HG03060 (cell line): ENCODE data around the gene KCNH2.
"Not testable (repeated sequence)": the region's sequence is repeated elsewhere in the genome, so short reads cannot be mapped to it uniquely, and the experiment has no call there.

Experiments used
- ATAC-seq: cut with Tn5 transposase; IDR thresholded peaks from one replicate; pipeline ENCODE4 v1.9.1; 2021; ENCODE audit warnings: low read depth, moderate number of reproducible peaks; ENCODE audit not compliant: unreplicated experiment

The KCNH2 gene

GRCh38 chr7:151013356-151013732 is 35.2 kb upstream of the KCNH2 start:
- no peak for ATAC-seq

GRCh38 chr7:151012911-151013347 is 34.8 kb upstream of the KCNH2 start:
- ATAC-seq = no peak

GRCh38 chr7:151012031-151012692 is 34.0 kb upstream of the KCNH2 start:
- no peak for ATAC-seq

- not testable (repeated sequence) for ATAC-seq
Observed at GRCh38 chr7:151011616-151012015, 33.5 kb upstream of the KCNH2 start.

- no peak for ATAC-seq
Observed at GRCh38 chr7:151011097-151011409, 32.9 kb upstream of the KCNH2 start.

GRCh38 chr7:151010307-151011096 is 32.4 kb upstream of the KCNH2 start:
- ATAC-seq = no peak

GRCh38 chr7:151010037-151010306 is 31.9 kb upstream of the KCNH2 start:
- no peak for ATAC-seq

- no peak for ATAC-seq
Observed at GRCh38 chr7:151009327-151010036, 31.4 kb upstream of the KCNH2 start.

- no peak for ATAC-seq
Observed at GRCh38 chr7:151008511-151009323, 30.6 kb upstream of the KCNH2 start.

- ATAC-seq = no peak
Observed at GRCh38 chr7:151008143-151008510, 30.0 kb upstream of the KCNH2 start.

GRCh38 chr7:151007469-151007898 is 29.4 kb upstream of the KCNH2 start:
- no peak for ATAC-seq

GRCh38 chr7:151006590-151007300 is 28.6 kb upstream of the KCNH2 start:
- no peak for ATAC-seq

- no peak for ATAC-seq
Observed at GRCh38 chr7:151005566-151005965, 27.4 kb upstream of the KCNH2 start.

- ATAC-seq = no peak
Observed at GRCh38 chr7:151003572-151003971, 25.5 kb upstream of the KCNH2 start.

- ATAC-seq = no peak
Observed at GRCh38 chr7:151001546-151001945, 23.4 kb upstream of the KCNH2 start.

- no peak for ATAC-seq
Observed at GRCh38 chr7:151000897-151001495, 22.9 kb upstream of the KCNH2 start.

GRCh38 chr7:150999497-151000230 is 21.5 kb upstream of the KCNH2 start:
- no peak for ATAC-seq

GRCh38 chr7:150999001-150999400 is 20.9 kb upstream of the KCNH2 start:
- no peak for ATAC-seq

GRCh38 chr7:150998341-150998740 is 20.2 kb upstream of the KCNH2 start:
- ATAC-seq = no peak
